ENCODE measurements around the gene CEACAM4.

DNA sequence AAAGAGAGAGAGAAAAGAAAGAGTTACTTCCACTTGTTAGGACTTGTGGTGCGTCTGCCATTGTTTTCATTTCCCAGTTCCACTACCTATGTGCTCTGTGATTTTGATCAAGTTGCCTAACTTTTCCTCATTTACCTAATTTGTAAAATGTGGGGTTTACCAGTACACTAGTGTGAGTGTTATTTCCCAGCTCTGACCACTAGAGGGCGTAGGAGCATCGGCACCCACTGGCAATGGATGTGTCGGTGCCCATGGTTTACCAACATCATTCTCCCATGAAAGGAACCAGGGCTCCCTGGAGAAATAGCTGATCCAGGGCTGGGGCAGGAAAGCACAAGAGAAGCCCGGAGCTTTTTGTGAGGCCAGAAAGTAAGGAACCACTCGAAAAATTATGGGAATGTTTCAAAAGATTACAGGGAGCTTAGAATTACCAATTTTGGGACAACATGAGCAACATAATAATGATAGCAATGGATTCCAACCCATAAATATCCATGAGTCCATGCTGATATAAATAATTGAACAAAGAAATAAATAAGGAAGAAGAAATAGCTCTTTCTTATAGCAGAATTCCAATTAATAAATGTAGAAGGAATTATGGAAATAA, 15.1 kb upstream of the CEACAM4 start:
- TF ChIP-seq POLR2AphosphoS5 (IDR thresholded peaks at IDR 0.05) = no peak
- TF ChIP-seq, protein P1, sequence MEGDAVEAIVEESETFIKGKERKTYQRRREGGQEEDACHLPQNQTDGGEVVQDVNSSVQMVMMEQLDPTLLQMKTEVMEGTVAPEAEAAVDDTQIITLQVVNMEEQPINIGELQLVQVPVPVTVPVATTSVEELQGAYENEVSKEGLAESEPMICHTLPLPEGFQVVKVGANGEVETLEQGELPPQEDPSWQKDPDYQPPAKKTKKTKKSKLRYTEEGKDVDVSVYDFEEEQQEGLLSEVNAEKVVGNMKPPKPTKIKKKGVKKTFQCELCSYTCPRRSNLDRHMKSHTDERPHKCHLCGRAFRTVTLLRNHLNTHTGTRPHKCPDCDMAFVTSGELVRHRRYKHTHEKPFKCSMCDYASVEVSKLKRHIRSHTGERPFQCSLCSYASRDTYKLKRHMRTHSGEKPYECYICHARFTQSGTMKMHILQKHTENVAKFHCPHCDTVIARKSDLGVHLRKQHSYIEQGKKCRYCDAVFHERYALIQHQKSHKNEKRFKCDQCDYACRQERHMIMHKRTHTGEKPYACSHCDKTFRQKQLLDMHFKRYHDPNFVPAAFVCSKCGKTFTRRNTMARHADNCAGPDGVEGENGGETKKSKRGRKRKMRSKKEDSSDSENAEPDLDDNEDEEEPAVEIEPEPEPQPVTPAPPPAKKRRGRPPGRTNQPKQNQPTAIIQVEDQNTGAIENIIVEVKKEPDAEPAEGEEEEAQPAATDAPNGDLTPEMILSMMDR (IDR thresholded peaks at IDR 0.05) = peak; percentile 59 to 77 (median 68)
